Transverse colon (tissue), 4 donors: ENCODE data around the gene GADD45B. TPM values are rescaled to one million over a fixed set of nuclear protein-coding genes. Genes with fewer than 3 reads are reported as not detected.

Experiments
- DNase-seq: peaks from one replicate; pipeline ENCODE4 v3.0.0-alpha.2; 2019
- H3K27ac ChIP-seq, 4 donors: fragments of 200-600 bp; sonication (generic); 2 replicates each; pipeline ENCODE4 v1.5.1; 2016 to 2018; ENCODE audit warnings: inconsistent platforms in 4 of 4
- H3K27me3 ChIP-seq: fragments of 200-600 bp; sonication (generic); 2 replicates; pipeline ENCODE4 v1.5.1; 2017; ENCODE audit warnings: inconsistent platforms
- H3K36me3 ChIP-seq, 4 donors: fragments of 200-600 bp; sonication (generic); 2 replicates each; pipeline ENCODE4 v1.5.1; 2017 to 2019; ENCODE audit warnings: inconsistent platforms in 4 of 4
- H3K4me1 ChIP-seq, 4 donors: fragments of 200-600 bp; sonication (generic); 2 replicates each; pipeline ENCODE4 v1.5.1; 2017 to 2020; ENCODE audit warnings: inconsistent platforms in 4 of 4
- H3K4me3 ChIP-seq, 4 donors: fragments of 200-600 bp; sonication (generic); 1 replicate in 1 of 4; 2 replicates in 3 of 4; pipeline versions ENCODE4 v1.5.1 to v1.6.1; 2017 to 2019; ENCODE audit warnings: inconsistent platforms in 4 of 4
- H3K9me3 ChIP-seq, 2 donors: fragments of 200-600 bp; sonication (generic); 2 replicates each; pipeline ENCODE4 v1.5.1; 2017 to 2019; ENCODE audit warnings: inconsistent platforms in 2 of 2
- EP300 ChIP-seq: sonication (generic); formaldehyde crosslinking; IDR thresholded peaks from one replicate; pipeline ENCODE4 v1.6.1; 2017; ENCODE audit warnings: antibody characterized with exemption, low read depth
- POLR2A ChIP-seq: fragments of 450-650 bp; IDR thresholded peaks from one replicate; pipeline ENCODE4 v1.6.1; 2016; ENCODE audit warnings: antibody characterized with exemption, mild to moderate bottlenecking, moderate library complexity
- POLR2AphosphoS5 ChIP-seq, 3 donors: sonication (generic); formaldehyde crosslinking; IDR thresholded peaks; one replicate each; pipeline ENCODE4 v1.6.1; 2016; ENCODE audit warnings: antibody characterized with exemption in 3 of 3
- WGBS, 2 donors: methylation state at CpG; one replicate each; pipeline ENCODE4 v1.1.5; 2018; ENCODE audit warnings: low coverage in 1 of 2; 5-methylcytosine and 5-hydroxymethylcytosine counted together
- in situ Hi-C, 4 donors: fragments of 200-750 bp; cut with MboI; loops; one replicate each; pipeline versions ENCODE4 v1.15.0 to v1.15.1; 2017; ENCODE audit warnings: low sequenced_read_pairs in 3 of 4, low pct_ligation_motif_present in 1 of 4, low pct_unique_long_range_greater_than_20kb in 1 of 4
- intact Hi-C: fragments of 100-400 bp; cut with DNase I; formaldehyde crosslinking; loops from one replicate; pipeline ENCODE4 v1.15.1; 2023; ENCODE audit warnings: low total_unique reads
- small RNA-seq, 4 donors: library from RNA; depleted of rRNA; stranded (forward); fragments of <200 nt; gene quantifications; one replicate each; pipeline ENCODE3, GENCODE V24; 2016
- total RNA-seq, 4 donors: library from RNA; depleted of rRNA; stranded (reverse); fragments of >200 nt; gene quantifications; one replicate each; pipeline ENCODE4 v1.1.0, GENCODE V29; 2016
- TF ChIP-seq, protein P1 (sequence below), 5 experiments: fragments of 200-600 bp in 3 of 5; fragments of 450-650 bp in 2 of 5; sonication (generic) in 3 of 5; IDR thresholded peaks; 1 replicate in 2 of 5; 2 replicates in 3 of 5; pipeline ENCODE4 v1.5.1; 2016 to 2017; ENCODE audit warnings: antibody characterized with exemption in 5 of 5, inconsistent platforms in 3 of 5, mild to moderate bottlenecking in 2 of 5, moderate library complexity in 1 of 5

Gene GADD45B
- total RNA-seq, 4 donors from 2014 or later: 59.0 to 280 (median 167) TPM

GRCh38 chr19:2524361-2524839 lies 48.5 kb downstream of the GADD45B start:
- DNase-seq: no peak
- intact Hi-C loops (no loop called here), in situ Hi-C loops (no loop called here)
- Histone ChIP-seq H3K27me3 (no peaks in the 10 kb centered on the region), H3K9me3 (no peaks in the 10 kb centered on the region), H3K4me3 (no peak overlapping the region), H3K27ac (peak overlapping the region in 1 of 4 donors; percentile 38), H3K4me1 (peaks cover 0 to 8% (median 5%) of the 10 kb centered on the region in 4 donors), H3K36me3 (no peaks in the 10 kb centered on the region)
- TF ChIP-seq POLR2A (no peak), EP300 (no peak), POLR2AphosphoS5 (IDR thresholded peaks at IDR 0.05) (no peak)
- TF ChIP-seq, protein P1, sequence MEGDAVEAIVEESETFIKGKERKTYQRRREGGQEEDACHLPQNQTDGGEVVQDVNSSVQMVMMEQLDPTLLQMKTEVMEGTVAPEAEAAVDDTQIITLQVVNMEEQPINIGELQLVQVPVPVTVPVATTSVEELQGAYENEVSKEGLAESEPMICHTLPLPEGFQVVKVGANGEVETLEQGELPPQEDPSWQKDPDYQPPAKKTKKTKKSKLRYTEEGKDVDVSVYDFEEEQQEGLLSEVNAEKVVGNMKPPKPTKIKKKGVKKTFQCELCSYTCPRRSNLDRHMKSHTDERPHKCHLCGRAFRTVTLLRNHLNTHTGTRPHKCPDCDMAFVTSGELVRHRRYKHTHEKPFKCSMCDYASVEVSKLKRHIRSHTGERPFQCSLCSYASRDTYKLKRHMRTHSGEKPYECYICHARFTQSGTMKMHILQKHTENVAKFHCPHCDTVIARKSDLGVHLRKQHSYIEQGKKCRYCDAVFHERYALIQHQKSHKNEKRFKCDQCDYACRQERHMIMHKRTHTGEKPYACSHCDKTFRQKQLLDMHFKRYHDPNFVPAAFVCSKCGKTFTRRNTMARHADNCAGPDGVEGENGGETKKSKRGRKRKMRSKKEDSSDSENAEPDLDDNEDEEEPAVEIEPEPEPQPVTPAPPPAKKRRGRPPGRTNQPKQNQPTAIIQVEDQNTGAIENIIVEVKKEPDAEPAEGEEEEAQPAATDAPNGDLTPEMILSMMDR (IDR thresholded peaks at IDR 0.05): no peak
- 92% methylated on average over 16 of the region's 16 CpGs; no CpG with 5 or more reads in 1 of the 2 donors for WGBS, 2 donors

DNA sequence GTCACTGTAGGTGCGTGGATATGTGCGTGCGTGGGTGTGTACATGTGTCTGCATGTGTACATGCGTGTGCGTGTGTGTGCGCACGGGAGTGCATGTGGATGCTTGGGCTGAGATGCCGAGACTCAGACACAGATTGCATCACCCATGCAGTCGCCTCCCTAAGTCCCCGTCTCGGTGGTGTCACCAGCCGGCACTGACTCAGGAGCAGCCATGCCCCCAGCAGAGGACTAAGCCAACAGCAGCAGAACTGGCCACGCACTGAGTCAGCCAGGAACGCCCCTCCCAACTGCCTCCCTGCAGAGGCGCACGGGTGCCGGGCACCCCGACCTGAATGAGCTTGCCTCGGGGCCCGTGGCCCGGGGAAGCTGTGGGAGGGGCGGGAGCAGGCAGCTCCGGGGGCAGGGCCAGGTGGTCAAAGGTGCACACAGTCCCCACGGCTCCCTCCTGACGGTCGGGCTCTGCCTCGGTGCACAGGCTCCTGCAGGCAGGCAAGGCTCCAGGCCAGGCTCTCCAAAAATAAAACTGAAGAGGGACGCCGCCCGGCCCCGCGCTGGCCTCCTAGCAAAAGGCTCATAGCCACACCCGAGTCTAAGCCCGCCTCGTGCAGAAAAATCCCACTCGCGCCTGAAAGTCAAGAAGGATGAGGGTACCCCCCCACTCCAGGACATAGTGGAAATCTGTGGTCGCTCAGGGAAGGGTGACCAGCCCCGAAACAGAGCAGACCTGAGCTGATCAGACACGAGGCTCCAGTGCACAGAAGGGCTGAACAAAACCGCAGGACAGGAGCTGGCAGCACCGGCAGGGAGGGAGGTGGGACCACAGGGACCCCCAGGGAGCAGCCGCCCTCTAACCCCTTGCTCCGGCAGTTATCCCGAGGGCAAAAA lies 49.2 kb downstream of the GADD45B start:
- Histone ChIP-seq H3K36me3 (no peaks in the 10 kb centered on the region), H3K4me3 (peak overlapping the region in 2 of 4 donors; percentile 8 to 17), H3K27me3 (no peaks in the 10 kb centered on the region), H3K27ac (no peak overlapping the region), H3K9me3 (no peaks in the 10 kb centered on the region), H3K4me1 (peaks cover 0 to 8% (median 5%) of the 10 kb centered on the region in 4 donors)
- in situ Hi-C loops: no loop called here
- no peak for DNase-seq
- 53% methylated on average over 42 of the region's 45 CpGs; no CpG with 5 or more reads in 1 of the 2 donors for WGBS, 2 donors
- intact Hi-C loops: no loop called here
- TF ChIP-seq POLR2A: no peak
- no peak for TF ChIP-seq EP300

- WGBS, 2 donors: 92% methylated on average over 14 of the region's 14 CpGs; no CpG with 5 or more reads in 1 of the 2 donors
- no peak for DNase-seq
- in situ Hi-C loops (no loop called here), intact Hi-C loops (no loop called here)
- H3K9me3 ChIP-seq: no peaks in the 10 kb centered on the region
- no peak overlapping the region for H3K27ac ChIP-seq
- H3K4me1 ChIP-seq: peaks cover 0 to 8% (median 5%) of the 10 kb centered on the region in 4 donors
- no peaks in the 10 kb centered on the region for H3K27me3 ChIP-seq
- no peak overlapping the region for H3K4me3 ChIP-seq
- no peaks in the 10 kb centered on the region for H3K36me3 ChIP-seq
- TF ChIP-seq, protein P1 (IDR thresholded peaks at IDR 0.05): no peak
- TF ChIP-seq POLR2AphosphoS5 (IDR thresholded peaks at IDR 0.05) (no peak), EP300 (no peak), POLR2A (no peak)
Measured at GRCh38 chr19:2527171-2527570, 51.2 kb downstream of the GADD45B start.

GRCh38 chr19:2527686-2528085 lies 51.8 kb downstream of the GADD45B start:
- intact Hi-C loops: no loop called here
- 100% methylated on average over 4 of the region's 4 CpGs; no CpG with 5 or more reads in 1 of the 2 donors for WGBS, 2 donors
- no peak overlapping the region for H3K4me3 ChIP-seq
- TF ChIP-seq, protein P1 (IDR thresholded peaks at IDR 0.05): no peak
- TF ChIP-seq EP300: no peak
- no peak for TF ChIP-seq POLR2AphosphoS5 (IDR thresholded peaks at IDR 0.05)
- no peaks in the 10 kb centered on the region for H3K27me3 ChIP-seq
- in situ Hi-C loops: no loop called here
- H3K36me3 ChIP-seq: no peaks in the 10 kb centered on the region
- H3K4me1 ChIP-seq: peaks cover 0 to 8% (median 5%) of the 10 kb centered on the region in 4 donors
- H3K9me3 ChIP-seq: no peaks in the 10 kb centered on the region
- no peak for DNase-seq
- no peak overlapping the region for H3K27ac ChIP-seq

Small RNA genes lying within 50 kb of the gene (small RNA-seq; reads per million reads assigned to genes)
- gene RNU6-993P: 0 reads per million in 4 donors

Other genes with a start within 250 kb of the GADD45B start
- gene PLEKHJ1, start 239.8 kb upstream of the GADD45B start, total RNA-seq: 100 to 1,000 TPM; 184 to 332 (median 254) TPM
- 10 to 100 TPM; 35.8 to 54.6 (median 41.6) TPM for gene SF3A2, start 239.3 kb upstream of the GADD45B start, total RNA-seq
- gene AMH, start 226.8 kb upstream of the GADD45B start, total RNA-seq: 1 to 10 TPM in 2 of 4 donors, not detected in 2; 1.1 to 3.5 TPM
- gene JSRP1, start 219.7 kb upstream of the GADD45B start, total RNA-seq: 1 to 10 TPM in 1 of 4 donors, not detected in 3; 5.6 TPM
- 1 to 10 TPM in 2 of 4 donors, under 1 TPM in 1, not detected in 1; 0.27 to 1.1 (median 1.1) TPM for gene PEAK3, start 194.0 kb upstream of the GADD45B start, total RNA-seq
- gene LINGO3, start 168.0 kb upstream of the GADD45B start, total RNA-seq: 1 to 10 TPM in 1 of 4 donors, under 1 TPM in 2, not detected in 1; 0.27 to 1.5 (median 0.64) TPM
- gene LSM7, start 147.5 kb upstream of the GADD45B start, total RNA-seq: 100 to 1,000 TPM in 3 of 4 donors, 10 to 100 TPM in 1; 62.9 to 151 (median 132) TPM
- gene SPPL2B, start 147.4 kb upstream of the GADD45B start, total RNA-seq: 100 to 1,000 TPM; 149 to 367 (median 242) TPM
- gene TMPRSS9, start 115.9 kb upstream of the GADD45B start, total RNA-seq: under 1 TPM in 1 of 4 donors, not detected in 3; 0.27 TPM
- 10 to 100 TPM; 10.8 to 54.9 (median 30.8) TPM for gene TIMM13, start 48.5 kb upstream of the GADD45B start, total RNA-seq
- 10 to 100 TPM; 10.8 to 23.9 (median 17.8) TPM for gene LMNB2, start 19.2 kb upstream of the GADD45B start, total RNA-seq
- 10 to 100 TPM in 1 of 4 donors, 1 to 10 TPM in 3; 1.6 to 13.1 (median 4.0) TPM for gene GNG7, start 226.6 kb downstream of the GADD45B start, total RNA-seq
- 1 to 10 TPM in 1 of 4 donors, under 1 TPM in 2, not detected in 1; 0.41 to 1.4 (median 0.64) TPM for gene DIRAS1, start 245.2 kb downstream of the GADD45B start, total RNA-seq